ENCODE data around the gene DEDD.

The DEDD gene, protein sequence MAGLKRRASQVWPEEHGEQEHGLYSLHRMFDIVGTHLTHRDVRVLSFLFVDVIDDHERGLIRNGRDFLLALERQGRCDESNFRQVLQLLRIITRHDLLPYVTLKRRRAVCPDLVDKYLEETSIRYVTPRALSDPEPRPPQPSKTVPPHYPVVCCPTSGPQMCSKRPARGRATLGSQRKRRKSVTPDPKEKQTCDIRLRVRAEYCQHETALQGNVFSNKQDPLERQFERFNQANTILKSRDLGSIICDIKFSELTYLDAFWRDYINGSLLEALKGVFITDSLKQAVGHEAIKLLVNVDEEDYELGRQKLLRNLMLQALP

DNA sequence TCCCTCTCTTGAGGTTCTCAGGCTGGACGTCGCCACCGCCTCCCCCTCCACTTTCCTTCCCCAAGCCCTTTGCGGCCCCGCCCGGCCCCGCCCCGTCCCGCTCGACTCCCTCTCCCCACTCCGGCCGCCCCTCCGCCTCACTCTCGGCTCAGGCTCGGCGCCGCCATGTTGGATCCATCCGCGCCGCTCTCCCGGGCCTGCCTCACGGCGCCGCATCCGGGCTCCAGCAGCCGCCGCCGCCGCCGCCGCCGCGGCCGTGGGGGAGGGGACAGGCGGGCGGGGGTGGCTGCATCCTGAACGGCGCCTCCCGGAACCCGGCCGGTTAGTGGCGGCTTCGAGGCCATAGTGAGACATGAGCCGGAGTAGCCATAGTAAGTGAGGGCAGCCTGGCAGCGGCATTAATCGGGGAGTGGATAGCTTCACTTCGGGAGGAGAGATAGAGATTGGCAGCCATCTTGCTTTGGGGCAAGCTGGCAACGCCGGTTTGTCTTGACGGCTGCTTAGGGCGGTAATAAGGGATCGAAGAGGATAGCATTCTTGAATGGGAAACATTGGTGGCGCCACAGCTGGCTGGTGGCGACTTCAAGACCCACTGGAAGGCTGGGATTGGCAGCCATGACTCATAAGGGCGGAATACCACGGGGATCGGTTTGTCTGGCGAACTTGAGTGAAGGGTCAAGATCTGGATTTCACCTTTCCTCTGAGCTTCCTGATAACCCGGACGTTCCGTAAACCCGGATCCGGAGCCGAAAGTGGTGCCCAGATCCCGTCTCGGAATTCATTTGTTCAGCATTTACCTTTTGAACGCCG lies at the start of gene DEDD:
DEDD (minus strand) TSS at position 258 of the 810 bp plus-strand sequence. CDS start 8,205 bp downstream, outside the sequence.
- peak; percentile 91 for DNase-seq

GRCh38 chr1:161182214-161182613 lies 49.7 kb upstream of the DEDD start:
- no peak for DNase-seq

DNA sequence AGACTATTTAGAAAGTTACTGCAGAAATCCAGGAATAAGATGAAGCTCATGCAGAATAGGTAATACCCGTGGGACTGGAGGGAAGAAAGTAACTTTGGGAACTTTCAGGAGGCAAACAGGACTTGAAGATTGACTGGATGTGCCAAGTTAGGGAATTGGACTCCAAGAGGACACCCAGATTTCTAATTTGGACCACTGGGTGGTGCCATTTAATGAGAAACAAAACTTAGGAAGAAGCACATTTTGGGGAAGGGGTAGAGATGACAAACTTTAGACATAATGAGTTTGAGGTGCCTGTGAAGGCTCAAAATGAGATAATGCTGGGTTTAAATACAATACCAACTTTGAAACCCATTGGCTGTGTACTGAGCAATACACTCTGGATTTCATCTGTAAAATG lies 48.2 kb upstream of the DEDD start:
- DNase-seq = no peak

- DNase-seq = no peak
Measured at GRCh38 chr1:161179698-161180097, 47.2 kb upstream of the DEDD start.

- no peak for DNase-seq
Measured at GRCh38 chr1:161177936-161178244, 45.4 kb upstream of the DEDD start.

DNA sequence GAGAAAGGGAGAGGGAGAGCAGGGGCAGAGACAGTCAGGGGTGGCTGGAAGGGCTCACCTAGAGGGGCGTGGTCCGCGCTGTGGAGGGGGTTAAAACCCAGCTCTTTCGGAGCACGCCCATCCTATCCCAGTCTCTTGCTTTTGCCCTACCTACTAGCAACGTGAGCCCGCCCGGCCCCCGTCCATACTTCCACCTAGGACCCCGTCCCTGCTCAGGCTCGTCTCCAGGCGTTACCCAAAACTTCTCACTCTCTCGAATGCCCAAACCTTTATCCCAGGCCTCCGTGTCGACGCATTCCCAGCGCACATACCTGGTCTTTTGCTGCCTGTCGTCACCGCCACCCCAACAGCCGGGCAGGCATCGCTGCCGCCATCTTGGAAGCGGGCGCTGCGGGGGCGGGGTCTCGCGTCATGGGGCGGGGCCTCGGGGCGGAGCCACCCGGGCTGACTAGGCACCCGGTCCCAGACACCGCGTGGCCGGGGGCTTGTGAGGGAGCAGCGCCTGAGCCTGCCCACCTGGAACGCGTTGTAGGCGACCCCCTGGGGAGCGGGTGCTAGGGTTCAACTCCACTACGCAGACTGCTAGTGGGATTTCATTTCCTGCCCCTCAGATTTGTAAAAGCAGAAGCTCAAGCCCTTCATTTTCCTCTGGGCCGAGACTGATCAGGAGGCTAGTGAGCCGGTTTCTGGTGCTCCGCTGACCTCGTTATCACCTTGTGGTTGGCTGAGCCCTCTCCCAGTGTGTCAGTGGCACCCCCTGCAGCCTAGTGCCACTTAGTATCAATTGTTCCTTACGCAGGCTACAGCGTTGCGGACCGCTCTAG lies 44.9 kb upstream of the DEDD start, which contains the start of gene B4GALT3:
B4GALT3 (minus strand) TSS at position 396 of the 824 bp plus-strand sequence. CDS start 1,447 bp downstream, outside the sequence.
- peak; percentile 85 for DNase-seq

DNA sequence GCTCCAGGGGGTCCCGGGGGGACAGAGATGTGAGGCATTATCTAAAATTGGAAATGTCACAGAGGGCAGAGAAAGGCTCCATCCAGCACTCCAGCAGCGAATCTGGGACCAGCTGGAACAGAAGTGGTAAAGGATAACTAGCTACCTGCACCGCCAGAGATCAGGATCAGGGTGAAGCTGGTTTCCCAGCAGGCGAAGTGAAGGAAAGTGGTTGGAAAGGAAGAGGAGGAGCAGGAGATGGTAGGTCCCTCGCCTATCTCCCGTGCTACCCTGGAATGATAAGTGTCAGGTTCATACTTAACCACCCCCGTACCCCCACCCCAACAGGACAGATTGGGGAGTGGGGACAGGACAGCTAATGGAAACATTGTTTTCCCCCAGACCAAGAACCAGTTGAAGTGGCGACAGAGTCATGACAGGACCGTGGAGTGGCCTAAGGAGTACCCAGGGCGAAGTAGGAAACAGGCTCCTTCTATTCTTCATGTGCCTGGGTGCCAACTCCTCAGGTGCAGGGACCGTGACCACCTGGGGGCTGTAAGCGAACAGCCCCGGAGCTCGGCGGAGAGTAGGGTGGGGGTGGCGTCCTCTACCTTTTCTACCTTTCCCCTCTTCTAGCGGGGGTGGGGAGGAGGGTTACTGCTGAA lies 44.1 kb upstream of the DEDD start:
- no peak for DNase-seq

- no peak for DNase-seq
Measured at GRCh38 chr1:161175771-161176453, 43.4 kb upstream of the DEDD start.

DNA sequence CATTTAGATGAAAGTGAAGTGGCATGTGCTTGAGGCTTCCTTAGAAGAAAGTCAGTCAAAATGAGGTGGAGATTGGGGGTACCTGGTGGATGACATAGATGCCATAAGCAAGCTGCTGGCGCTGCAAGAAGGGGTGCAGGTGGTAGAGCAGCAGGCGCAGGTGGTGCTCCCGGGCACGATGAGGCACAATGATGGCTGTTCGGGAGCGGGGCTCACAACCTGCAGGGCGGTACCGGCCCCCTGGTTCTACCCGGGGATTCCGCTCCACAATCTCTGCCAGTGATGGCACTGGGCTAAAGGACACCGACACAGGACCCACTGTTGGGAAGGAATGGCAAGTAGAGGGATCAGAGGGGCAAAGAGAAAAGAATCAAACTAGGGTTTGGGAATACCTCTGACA lies 42.4 kb upstream of the DEDD start:
- no peak for DNase-seq

- no peak for DNase-seq
Measured at GRCh38 chr1:161173711-161174110, 41.2 kb upstream of the DEDD start.

- DNase-seq = no peak
Measured at GRCh38 chr1:161172776-161173376, 40.4 kb upstream of the DEDD start.

GRCh38 chr1:161172349-161172748 lies 39.9 kb upstream of the DEDD start:
- DNase-seq = no peak

GRCh38 chr1:161171696-161172095 lies 39.2 kb upstream of the DEDD start:
- DNase-seq = no peak

- DNase-seq = no peak
Measured at GRCh38 chr1:161171191-161171590, 38.7 kb upstream of the DEDD start.

GRCh38 chr1:161168906-161169305 lies 36.4 kb upstream of the DEDD start:
- no peak for DNase-seq

DNA sequence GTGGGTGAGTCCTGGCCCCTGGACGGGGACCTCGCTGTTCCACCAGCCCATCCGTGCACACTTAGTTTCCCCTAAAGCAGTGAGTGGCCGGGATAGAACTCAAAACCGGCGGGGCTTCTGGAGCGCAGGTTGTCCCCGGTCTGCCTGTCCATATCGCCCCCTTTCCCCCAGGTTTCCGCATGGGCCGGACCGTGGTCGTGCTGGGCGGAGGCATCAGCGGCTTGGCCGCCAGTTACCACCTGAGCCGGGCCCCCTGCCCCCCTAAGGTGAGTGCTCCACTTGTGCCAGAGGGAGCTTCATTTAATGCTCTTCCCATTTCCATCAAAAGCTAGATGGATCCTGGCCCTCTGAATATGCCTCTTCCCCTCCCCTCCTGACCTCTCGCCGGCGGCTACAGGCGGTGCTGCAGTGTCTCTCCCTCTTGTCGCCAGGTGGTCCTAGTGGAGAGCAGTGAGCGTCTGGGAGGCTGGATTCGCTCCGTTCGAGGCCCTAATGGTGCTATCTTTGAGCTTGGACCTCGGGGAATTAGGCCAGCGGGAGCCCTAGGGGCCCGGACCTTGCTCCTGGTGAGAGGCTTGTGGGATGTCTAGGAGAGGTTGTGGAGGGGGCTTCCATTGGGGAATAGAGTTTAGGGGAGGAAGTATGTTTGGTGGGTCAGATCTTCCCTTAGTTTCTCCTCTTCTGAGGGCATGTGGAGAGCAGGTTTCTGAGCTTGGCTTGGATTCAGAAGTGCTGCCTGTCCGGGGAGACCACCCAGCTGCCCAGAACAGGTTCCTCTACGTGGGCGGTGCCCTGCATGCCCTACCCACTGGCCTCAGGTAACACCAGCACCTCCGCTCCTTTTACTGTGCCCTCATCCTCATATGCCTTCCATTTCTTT lies 34.4 kb upstream of the DEDD start:
- no peak for DNase-seq

DNA sequence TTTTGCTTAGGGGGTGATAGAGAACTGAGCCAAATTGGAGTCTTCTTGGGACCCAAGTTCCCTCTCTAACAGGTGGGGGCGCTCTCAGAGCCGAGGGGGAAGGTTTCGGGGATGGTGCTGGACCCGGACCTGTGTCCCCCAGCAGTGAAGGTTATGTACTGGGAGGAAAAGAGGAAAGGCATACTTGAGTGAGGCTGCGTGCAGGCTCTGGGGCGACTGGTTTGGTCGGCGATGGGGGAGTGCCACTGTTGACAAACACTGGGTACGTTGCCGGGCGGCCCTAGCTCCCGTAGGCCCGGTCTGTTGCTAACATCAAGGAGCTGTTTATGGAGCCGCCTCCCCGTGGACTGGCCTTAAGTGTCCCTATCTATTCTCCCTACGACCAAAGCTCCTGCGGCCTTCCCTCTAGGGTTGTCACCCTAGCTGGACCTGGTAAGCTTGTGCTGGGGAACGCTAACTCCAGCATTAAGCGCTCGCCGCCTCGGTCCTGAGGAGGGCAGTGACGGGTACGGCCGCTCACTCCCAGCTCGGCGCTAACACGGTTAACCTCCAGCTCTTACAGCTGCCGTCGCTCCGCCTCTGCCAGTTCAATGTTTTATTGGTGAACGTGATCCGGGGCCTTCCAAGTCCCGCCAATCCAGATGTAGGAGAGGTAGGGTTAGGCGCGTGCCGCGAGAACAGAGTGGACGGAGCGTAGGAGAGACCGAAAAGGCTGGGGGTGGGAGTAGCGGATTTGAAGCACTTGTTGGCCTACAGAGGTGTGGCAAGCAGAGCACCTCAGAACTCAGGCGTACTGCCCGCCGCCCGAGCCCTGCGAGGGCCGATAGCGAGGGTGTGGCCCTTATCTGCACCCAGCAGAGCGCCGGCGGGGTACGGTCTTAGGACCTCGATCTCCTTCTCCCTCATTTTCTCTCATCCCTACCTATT lies 33.5 kb upstream of the DEDD start, which contains the start of gene PPOX:
PPOX (plus strand) TSS at position 685 of the 927 bp plus-strand sequence. CDS start 422 bp downstream, outside the sequence.
- peak; percentile 97 for DNase-seq

- DNase-seq = no peak
Measured at GRCh38 chr1:161164901-161165610, 32.6 kb upstream of the DEDD start.

GRCh38 chr1:161163793-161164192 lies 31.3 kb upstream of the DEDD start:
- DNase-seq = no peak

Measured in NCI-H774 (cell line).